Prostate gland (tissue), 2 donors: ENCODE results near the gene UGT1A8. TPM values are rescaled to one million over a fixed set of nuclear protein-coding genes. Genes with fewer than 3 reads are reported as not detected.
"Not testable (repeated sequence)": the region's sequence is repeated elsewhere in the genome, so short reads cannot be mapped to it uniquely, and the experiment has no call there.

Experiments used
- DNase-seq: peaks from one replicate; pipeline ENCODE4 v3.0.0-alpha.2; 2019; ENCODE audit warnings: low spot score
- H3K27ac ChIP-seq, 2 donors: fragments of 200-600 bp; sonication (generic); 2 replicates each; pipeline ENCODE4 v1.5.1; 2017 to 2019
- H3K27me3 ChIP-seq: fragments of 200-600 bp; sonication (generic); replicated peaks from 2 replicates; pipeline ENCODE4 v1.5.1; 2019; ENCODE audit not compliant: insufficient read depth
- H3K36me3 ChIP-seq, 2 donors: fragments of 200-600 bp; sonication (generic); 1 replicate in 1 of 2; 2 replicates in 1 of 2; pipeline versions ENCODE4 v1.5.1 to v1.8.1; 2017 to 2019
- H3K4me1 ChIP-seq: fragments of 200-600 bp; sonication (generic); replicated peaks from 2 replicates; pipeline ENCODE4 v1.5.1; 2019
- H3K4me3 ChIP-seq, 2 donors: fragments of 200-600 bp; sonication (generic); 2 replicates each; pipeline ENCODE4 v1.5.1; 2017 to 2019
- H3K9me3 ChIP-seq: fragments of 200-600 bp; sonication (generic); 2 replicates; pipeline ENCODE4 v1.5.1; 2017
- POLR2A ChIP-seq: fragments of 450-650 bp; IDR thresholded peaks from one replicate; pipeline ENCODE4 v1.6.1; 2016; ENCODE audit warnings: antibody characterized with exemption, mild to moderate bottlenecking
- POLR2AphosphoS5 ChIP-seq: sonication (generic); formaldehyde crosslinking; IDR thresholded peaks from one replicate; pipeline ENCODE4 v1.6.1; 2017; ENCODE audit warnings: antibody characterized with exemption
- WGBS: methylation state at CpG from one replicate; pipeline ENCODE4 v1.1.5; 2018; 5-methylcytosine and 5-hydroxymethylcytosine counted together
- intact Hi-C: fragments of 100-400 bp; cut with DNase I; formaldehyde crosslinking; loops from one replicate; pipeline ENCODE4 v1.14.2; 2022
- total RNA-seq, 2 donors: library from RNA; depleted of rRNA; stranded (reverse); fragments of >200 nt; gene quantifications; one replicate each; pipeline ENCODE4 v1.1.0, GENCODE V29; 2016
- TF ChIP-seq, protein P1 (sequence below), 4 experiments: fragments of 200-600 bp in 2 of 4; fragments of 450-650 bp in 2 of 4; sonication (generic) in 2 of 4; IDR thresholded peaks; 1 replicate in 3 of 4; 2 replicates in 1 of 4; pipeline ENCODE4 v1.5.1; 2016 to 2019; ENCODE audit warnings: antibody characterized with exemption in 4 of 4, mild to moderate bottlenecking in 2 of 4, moderate library complexity in 2 of 4

UGT1A8 gene
- total RNA-seq, 2 donors from 2014 or later, result not detected

- no peaks in the 10 kb centered on the region for H3K27me3 ChIP-seq
- intact Hi-C loops, result no loop called here
- 74% methylated on average over 8 of the region's 8 CpGs for WGBS
These were observed 111.4 kb downstream of the UGT1A8 start, which contains the start of gene UGT1A3 for GRCh38 chr2:233728723-233729301. Gene UGT1A3 (plus strand): TSS chr2:233729042. CDS start chr2:233729127, 85 bp downstream.

GRCh38 chr2:233736868-233737653 is 119.6 kb downstream of the UGT1A8 start:
- H3K9me3 ChIP-seq, intact Hi-C loops, H3K4me3 ChIP-seq, H3K27me3 ChIP-seq, H3K27ac ChIP-seq, H3K4me1 ChIP-seq, DNase-seq, H3K36me3 ChIP-seq: not testable (repeated sequence)
- WGBS, result 63% methylated on average over 14 of the region's 14 CpGs

More at GRCh38 chr2:233728723-233729301, 111.4 kb downstream of the UGT1A8 start, which contains the start of gene UGT1A3:
- no peak for DNase-seq
- TF ChIP-seq, protein P1, sequence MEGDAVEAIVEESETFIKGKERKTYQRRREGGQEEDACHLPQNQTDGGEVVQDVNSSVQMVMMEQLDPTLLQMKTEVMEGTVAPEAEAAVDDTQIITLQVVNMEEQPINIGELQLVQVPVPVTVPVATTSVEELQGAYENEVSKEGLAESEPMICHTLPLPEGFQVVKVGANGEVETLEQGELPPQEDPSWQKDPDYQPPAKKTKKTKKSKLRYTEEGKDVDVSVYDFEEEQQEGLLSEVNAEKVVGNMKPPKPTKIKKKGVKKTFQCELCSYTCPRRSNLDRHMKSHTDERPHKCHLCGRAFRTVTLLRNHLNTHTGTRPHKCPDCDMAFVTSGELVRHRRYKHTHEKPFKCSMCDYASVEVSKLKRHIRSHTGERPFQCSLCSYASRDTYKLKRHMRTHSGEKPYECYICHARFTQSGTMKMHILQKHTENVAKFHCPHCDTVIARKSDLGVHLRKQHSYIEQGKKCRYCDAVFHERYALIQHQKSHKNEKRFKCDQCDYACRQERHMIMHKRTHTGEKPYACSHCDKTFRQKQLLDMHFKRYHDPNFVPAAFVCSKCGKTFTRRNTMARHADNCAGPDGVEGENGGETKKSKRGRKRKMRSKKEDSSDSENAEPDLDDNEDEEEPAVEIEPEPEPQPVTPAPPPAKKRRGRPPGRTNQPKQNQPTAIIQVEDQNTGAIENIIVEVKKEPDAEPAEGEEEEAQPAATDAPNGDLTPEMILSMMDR (IDR thresholded peaks at IDR 0.05), result no peak
- TF ChIP-seq POLR2A, result no peak
- TF ChIP-seq POLR2AphosphoS5, result no peak
- no peaks in the 10 kb centered on the region for H3K4me1 ChIP-seq
- H3K4me3 ChIP-seq, result no peak within 1 kb of the TSS
- no peaks in the 10 kb centered on the region for H3K9me3 ChIP-seq
- no peak within 1 kb of the TSS for H3K27ac ChIP-seq
- H3K36me3 ChIP-seq, result no peaks in the 10 kb centered on the region

DNA sequence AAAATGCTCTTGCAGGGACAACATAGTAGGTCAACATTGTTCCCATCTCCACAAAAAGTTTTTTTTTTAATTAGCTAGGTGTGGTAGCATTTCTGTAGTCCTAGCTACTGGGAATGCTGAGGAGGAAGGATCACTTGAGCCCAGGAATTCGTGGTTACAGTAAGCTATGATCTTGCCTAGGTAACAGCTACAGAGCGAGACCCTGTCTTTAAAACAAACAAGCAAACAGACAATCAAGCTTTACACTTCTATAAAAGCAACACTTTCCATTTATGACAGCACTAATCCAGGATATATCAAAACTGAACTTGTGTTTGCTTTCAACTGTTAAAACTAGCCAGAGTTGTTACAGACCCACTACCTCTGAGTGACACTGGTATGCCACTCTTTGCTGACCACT is 123.4 kb downstream of the UGT1A8 start:
- Histone ChIP-seq H3K27ac (no peak overlapping the region), H3K36me3 (no peaks in the 10 kb centered on the region), H3K4me1 (no peaks in the 10 kb centered on the region), H3K27me3 (no peaks in the 10 kb centered on the region), H3K9me3 (no peaks in the 10 kb centered on the region), H3K4me3 (no peak overlapping the region)
- intact Hi-C loops, result no loop called here
- TF ChIP-seq, protein P1 (IDR thresholded peaks at IDR 0.05), result no peak
- TF ChIP-seq POLR2AphosphoS5 (no peak), POLR2A (no peak)
- 56% methylated on average over 2 of the region's 2 CpGs for WGBS
- no peak for DNase-seq

DNA sequence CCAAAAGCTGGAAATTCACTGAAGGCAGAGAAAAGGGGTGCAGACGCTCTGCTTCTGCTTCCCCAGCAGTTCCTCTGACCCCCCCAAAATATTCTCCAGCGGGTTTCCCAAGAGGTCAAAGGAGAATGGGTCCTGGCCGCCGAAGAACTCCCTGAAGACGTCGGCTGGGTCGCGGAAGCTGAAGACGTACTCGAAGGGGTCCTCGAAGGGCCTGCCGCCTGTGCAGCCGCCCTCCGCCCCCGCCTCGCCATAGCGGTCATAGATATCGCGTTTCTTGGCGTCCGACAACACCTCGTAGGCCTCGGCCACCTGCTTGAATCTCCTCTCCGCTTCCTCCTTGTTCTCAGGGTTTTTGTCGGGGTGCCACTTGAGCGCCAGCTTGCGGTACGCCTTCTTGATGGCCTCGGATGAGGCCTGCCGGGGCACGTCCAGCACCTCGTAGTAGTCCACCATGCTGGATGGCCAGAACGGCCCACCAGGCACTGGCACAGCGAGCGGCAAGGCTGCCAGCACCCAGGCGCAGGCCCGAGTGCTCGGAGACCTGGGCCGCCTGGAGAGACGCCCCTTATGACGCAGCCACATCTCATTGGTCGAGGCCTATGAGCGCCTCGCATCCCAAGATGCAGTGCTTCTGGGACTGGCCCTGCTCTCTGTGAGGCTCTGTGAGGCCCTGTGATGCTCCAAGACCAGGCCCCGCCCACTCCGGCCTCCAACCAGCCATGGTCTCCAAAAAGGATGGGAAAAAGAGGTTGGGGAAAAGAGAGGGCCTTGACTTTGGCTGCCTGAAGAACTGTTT is 126.2 kb downstream of the UGT1A8 start:
- intact Hi-C loops, result no loop called here
- Histone ChIP-seq H3K4me1 (no peaks in the 10 kb centered on the region), H3K27ac (no peak overlapping the region), H3K9me3 (no peaks in the 10 kb centered on the region), H3K36me3 (no peaks in the 10 kb centered on the region), H3K27me3 (no peaks in the 10 kb centered on the region), H3K4me3 (no peak overlapping the region)
- DNase-seq, result no peak
- 94% methylated on average over 46 of the region's 46 CpGs for WGBS
- TF ChIP-seq POLR2A, result no peak
- no peak for TF ChIP-seq POLR2AphosphoS5
- TF ChIP-seq, protein P1 (IDR thresholded peaks at IDR 0.05), result no peak

- Histone ChIP-seq H3K27ac (no peak overlapping the region), H3K36me3 (no peaks in the 10 kb centered on the region), H3K27me3 (no peaks in the 10 kb centered on the region), H3K9me3 (no peaks in the 10 kb centered on the region), H3K4me3 (no peak overlapping the region), H3K4me1 (no peaks in the 10 kb centered on the region)
- intact Hi-C loops, result no loop called here
- no peak for DNase-seq
- WGBS, result 58% methylated on average over 5 of the region's 5 CpGs
- TF ChIP-seq, protein P1 (IDR thresholded peaks at IDR 0.05), result no peak
- no peak for TF ChIP-seq POLR2AphosphoS5
- TF ChIP-seq POLR2A, result no peak
These were observed 127.8 kb downstream of the UGT1A8 start for GRCh38 chr2:233745073-233745755.

DNA sequence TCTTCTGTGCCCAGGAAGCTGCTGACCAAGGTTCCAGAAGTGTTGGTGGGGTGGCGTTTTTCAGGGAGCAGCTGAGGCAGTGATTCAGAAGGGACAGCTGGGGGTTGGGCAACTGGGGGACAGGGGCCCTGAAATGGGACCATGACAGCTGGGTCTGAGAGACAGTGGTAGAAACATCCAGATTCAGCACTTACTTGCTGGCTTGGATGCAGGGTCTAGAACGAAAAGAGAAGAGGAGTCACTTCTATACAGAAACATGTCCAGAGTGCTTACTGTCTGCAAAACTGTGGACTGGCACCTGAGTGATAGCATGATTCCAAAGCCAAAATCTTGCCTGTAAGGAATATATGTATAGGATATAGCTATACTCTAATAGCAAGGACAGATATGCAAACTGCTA is 128.4 kb downstream of the UGT1A8 start:
- H3K4me1 ChIP-seq, H3K36me3 ChIP-seq, H3K9me3 ChIP-seq, H3K27ac ChIP-seq, H3K27me3 ChIP-seq, DNase-seq, H3K4me3 ChIP-seq, intact Hi-C loops: not testable (repeated sequence)
- 89% methylated on average over 2 of the region's 2 CpGs for WGBS
